Breast epithelium (tissue), 3 donors: ENCODE measurements around the gene B3GAT3.

Source experiments
- CTCF ChIP-seq, 3 donors: fragments of 450-650 bp; IDR thresholded peaks; one replicate each; pipeline ENCODE4 v1.5.1; 2016 to 2017; ENCODE audit warnings: antibody characterized with exemption in 3 of 3, mild to moderate bottlenecking in 3 of 3, moderate library complexity in 3 of 3
- POLR2A ChIP-seq: fragments of 450-650 bp; IDR thresholded peaks from one replicate; pipeline ENCODE4 v1.6.1; 2016; ENCODE audit warnings: antibody characterized with exemption, mild to moderate bottlenecking, moderate library complexity
- POLR2AphosphoS5 ChIP-seq, 3 donors: sonication (generic); formaldehyde crosslinking; IDR thresholded peaks; one replicate each; pipeline ENCODE4 v1.6.1; 2017; ENCODE audit warnings: antibody characterized with exemption in 3 of 3

GRCh38 chr11:62671236-62671607 lies 49.4 kb upstream of the B3GAT3 start:
- TF ChIP-seq CTCF (IDR thresholded peaks at IDR 0.05) (no peak), POLR2A (no peak), POLR2AphosphoS5 (IDR thresholded peaks at IDR 0.05) (no peak)
